PFSK-1 (cell line): Measurements from ENCODE around the gene CASZ1.

Experiments used
- FOXP2 ChIP-seq: optimal IDR thresholded peaks from 2 replicates; pipeline ENCODE3; 2011; ENCODE audit warnings: borderline replicate concordance, control low read depth, inconsistent platforms; ENCODE audit not compliant: insufficient read depth; ENCODE audit errors: extremely low read length, extremely low read depth
- POLR2AphosphoS5 ChIP-seq: IDR thresholded peaks from 2 replicates; pipeline ENCODE4 v1.6.1; 2012; ENCODE audit warnings: low read depth, mild to moderate bottlenecking, control low read depth, low read length, moderate library complexity
- SIN3A ChIP-seq: IDR thresholded peaks from 2 replicates; pipeline ENCODE4 v1.6.1; 2012; ENCODE audit warnings: mild to moderate bottlenecking, low read length, moderate library complexity, borderline replicate concordance; ENCODE audit not compliant: insufficient read depth
- TAF1 ChIP-seq: IDR thresholded peaks from 2 replicates; pipeline ENCODE4 v1.6.1; 2012; ENCODE audit warnings: low read length, control low read depth, borderline replicate concordance; ENCODE audit not compliant: insufficient read depth
- TF ChIP-seq, protein P1 (sequence below), 2 experiments: IDR thresholded peaks; 2 replicates each; pipeline versions ENCODE4 v1.6.1 to v1.8.0; 2011 to 2012; ENCODE audit warnings: low read depth in 2 of 2, low read length in 2 of 2, control low read depth in 1 of 2, inconsistent platforms in 1 of 2, mild to moderate bottlenecking in 1 of 2, moderate library complexity in 1 of 2; ENCODE audit not compliant: insufficient read depth in 1 of 2

The CASZ1 gene

DNA sequence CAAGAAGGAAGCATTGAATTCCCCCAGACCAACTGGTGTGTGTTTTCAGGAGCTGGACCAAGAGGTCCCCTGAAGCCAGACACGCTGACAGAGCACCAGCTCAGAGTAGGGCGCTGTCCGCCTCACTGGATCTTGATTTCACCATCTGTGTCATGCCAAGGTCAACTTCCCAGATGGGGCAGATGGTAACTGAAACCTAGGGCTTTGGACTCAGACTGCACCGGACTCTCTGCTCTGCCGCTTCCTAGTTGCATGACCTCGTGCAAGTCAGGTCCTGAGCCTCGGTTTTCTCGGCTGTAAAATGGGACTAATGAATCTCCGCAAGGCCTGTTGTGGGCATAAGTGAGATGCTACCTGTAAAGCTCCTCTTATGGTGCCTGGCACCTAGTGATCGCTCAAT, 17.9 kb upstream of the CASZ1 start:
- no peak for TF ChIP-seq SIN3A
- TF ChIP-seq FOXP2: no peak
- no peak for TF ChIP-seq TAF1
- TF ChIP-seq, protein P1, sequence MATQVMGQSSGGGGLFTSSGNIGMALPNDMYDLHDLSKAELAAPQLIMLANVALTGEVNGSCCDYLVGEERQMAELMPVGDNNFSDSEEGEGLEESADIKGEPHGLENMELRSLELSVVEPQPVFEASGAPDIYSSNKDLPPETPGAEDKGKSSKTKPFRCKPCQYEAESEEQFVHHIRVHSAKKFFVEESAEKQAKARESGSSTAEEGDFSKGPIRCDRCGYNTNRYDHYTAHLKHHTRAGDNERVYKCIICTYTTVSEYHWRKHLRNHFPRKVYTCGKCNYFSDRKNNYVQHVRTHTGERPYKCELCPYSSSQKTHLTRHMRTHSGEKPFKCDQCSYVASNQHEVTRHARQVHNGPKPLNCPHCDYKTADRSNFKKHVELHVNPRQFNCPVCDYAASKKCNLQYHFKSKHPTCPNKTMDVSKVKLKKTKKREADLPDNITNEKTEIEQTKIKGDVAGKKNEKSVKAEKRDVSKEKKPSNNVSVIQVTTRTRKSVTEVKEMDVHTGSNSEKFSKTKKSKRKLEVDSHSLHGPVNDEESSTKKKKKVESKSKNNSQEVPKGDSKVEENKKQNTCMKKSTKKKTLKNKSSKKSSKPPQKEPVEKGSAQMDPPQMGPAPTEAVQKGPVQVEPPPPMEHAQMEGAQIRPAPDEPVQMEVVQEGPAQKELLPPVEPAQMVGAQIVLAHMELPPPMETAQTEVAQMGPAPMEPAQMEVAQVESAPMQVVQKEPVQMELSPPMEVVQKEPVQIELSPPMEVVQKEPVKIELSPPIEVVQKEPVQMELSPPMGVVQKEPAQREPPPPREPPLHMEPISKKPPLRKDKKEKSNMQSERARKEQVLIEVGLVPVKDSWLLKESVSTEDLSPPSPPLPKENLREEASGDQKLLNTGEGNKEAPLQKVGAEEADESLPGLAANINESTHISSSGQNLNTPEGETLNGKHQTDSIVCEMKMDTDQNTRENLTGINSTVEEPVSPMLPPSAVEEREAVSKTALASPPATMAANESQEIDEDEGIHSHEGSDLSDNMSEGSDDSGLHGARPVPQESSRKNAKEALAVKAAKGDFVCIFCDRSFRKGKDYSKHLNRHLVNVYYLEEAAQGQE (IDR thresholded peaks at IDR 0.05; ENCODE audit: insufficient read depth in 1 of 2, low read depth in 2 of 2, low read length in 2 of 2): no peak
- TF ChIP-seq POLR2AphosphoS5: no peak

DNA sequence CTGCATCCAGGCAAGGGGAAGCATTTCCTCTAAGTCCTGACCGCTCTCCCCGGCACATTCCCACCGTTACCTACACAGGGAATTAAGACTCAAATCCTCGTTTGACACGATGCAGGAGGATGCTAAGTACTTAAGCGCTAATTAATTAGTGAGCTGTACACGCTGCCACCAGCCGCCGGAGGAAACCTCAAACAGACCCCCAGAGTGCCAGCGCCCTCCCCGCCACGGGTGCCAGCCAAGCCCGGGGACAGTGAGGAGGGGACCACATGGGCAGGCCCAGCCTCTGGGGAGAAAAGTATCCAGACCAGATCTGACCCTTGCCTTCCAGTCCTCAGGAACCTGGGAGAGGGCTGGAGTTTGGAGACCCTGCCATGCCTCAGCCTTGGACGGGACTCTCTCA, 17.4 kb upstream of the CASZ1 start:
- no peak for TF ChIP-seq SIN3A
- TF ChIP-seq, protein P1 (IDR thresholded peaks at IDR 0.05; ENCODE audit: insufficient read depth in 1 of 2, low read depth in 2 of 2, low read length in 2 of 2): no peak
- TF ChIP-seq FOXP2: no peak
- TF ChIP-seq POLR2AphosphoS5: no peak
- no peak for TF ChIP-seq TAF1

DNA sequence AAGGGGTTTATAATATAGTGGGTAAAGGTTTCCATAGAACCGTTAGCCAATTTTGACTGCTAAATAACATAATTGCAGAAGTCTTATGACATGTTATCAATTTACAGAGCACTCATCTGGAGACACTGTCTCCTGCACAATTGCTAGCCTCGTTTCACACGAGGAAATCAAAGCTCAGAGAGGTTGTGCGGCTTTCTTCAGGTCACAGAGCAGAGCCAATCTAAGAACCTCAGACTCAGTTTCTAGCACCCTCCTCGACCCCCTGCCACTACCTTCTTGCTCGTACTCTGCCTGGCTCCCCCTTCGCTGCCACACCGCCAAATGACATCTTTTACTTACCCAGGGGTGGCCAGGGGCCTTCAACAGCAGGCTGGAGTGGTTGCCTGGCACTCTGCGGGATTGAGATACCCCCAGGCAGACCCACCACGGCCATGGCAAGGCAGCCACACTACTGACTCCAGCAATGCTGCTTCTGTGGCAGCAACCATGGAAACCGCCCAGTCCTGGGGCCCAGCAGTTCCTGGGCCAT, 16.0 kb upstream of the CASZ1 start:
- TF ChIP-seq FOXP2: no peak
- TF ChIP-seq, protein P1 (IDR thresholded peaks at IDR 0.05; ENCODE audit: insufficient read depth in 1 of 2, low read depth in 2 of 2, low read length in 2 of 2): no peak
- TF ChIP-seq POLR2AphosphoS5: no peak
- no peak for TF ChIP-seq TAF1
- no peak for TF ChIP-seq SIN3A

DNA sequence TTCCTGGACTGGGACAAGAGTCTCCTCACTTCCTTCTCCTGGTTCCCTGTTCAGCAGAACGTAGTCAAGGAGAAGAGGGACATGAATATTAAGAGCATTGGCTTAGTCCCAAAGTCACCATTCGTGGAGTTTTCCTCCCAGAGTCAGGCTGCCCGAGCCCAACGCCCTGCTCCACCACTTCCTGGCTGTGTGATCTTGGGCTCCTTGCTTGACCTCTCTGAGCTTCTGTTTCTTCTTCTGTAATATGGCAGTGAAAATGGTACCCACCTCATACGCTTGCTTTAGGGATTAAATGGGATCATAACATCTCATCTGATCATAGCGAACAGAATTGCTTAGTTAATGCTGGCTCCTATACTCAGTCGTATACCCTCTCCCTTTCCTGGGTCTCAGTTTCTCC, 12.0 kb upstream of the CASZ1 start:
- TF ChIP-seq, protein P1 (IDR thresholded peaks at IDR 0.05; ENCODE audit: insufficient read depth in 1 of 2, low read depth in 2 of 2, low read length in 2 of 2): no peak
- TF ChIP-seq FOXP2 (no peak), POLR2AphosphoS5 (no peak), TAF1 (no peak), SIN3A (no peak)

DNA sequence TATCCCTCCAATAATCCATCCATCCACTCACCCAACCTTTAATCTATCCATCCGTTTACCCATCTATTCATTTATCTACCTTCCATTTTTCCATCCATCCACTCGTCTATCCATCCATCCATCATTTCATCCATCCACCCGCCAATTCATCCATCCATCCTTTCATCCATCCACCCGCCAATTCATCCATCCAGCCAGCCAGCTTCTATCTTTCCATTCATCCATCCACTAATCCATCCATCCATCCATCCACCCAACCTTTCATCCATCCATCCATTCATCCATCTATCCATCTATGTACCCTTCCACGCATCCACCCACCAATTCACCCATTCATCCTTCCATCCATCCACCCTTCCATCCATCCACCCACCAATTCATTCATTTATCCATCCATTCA, 10.5 kb upstream of the CASZ1 start:
- TF ChIP-seq SIN3A: no peak
- TF ChIP-seq FOXP2: no peak
- no peak for TF ChIP-seq POLR2AphosphoS5
- TF ChIP-seq, protein P1 (IDR thresholded peaks at IDR 0.05; ENCODE audit: insufficient read depth in 1 of 2, low read depth in 2 of 2, low read length in 2 of 2): no peak
- no peak for TF ChIP-seq TAF1
